HepG2 (cell line): ENCODE results near the gene ASXL1. TPM values are rescaled to one million over a fixed set of nuclear protein-coding genes. Genes with fewer than 3 reads are reported as not detected.

Source experiments
- FOSL1 ChIP-seq: sonication (generic); formaldehyde crosslinking; IDR thresholded peaks from 2 replicates; pipeline ENCODE4 v1.9.0; 2021; ENCODE audit warnings: missing genetic modification reagents, borderline replicate concordance
- HNRNPK ChIP-seq: fragments of 200-400 bp; formaldehyde crosslinking; IDR thresholded peaks from 2 replicates; pipeline ENCODE4 v1.6.1; 2018; ENCODE audit warnings: low read length, low read depth, moderate library complexity, mild to moderate bottlenecking; ENCODE audit not compliant: poor library complexity, severe bottlenecking
- HOXD1 ChIP-seq: sonication (generic); formaldehyde crosslinking; IDR thresholded peaks from 2 replicates; pipeline ENCODE4 v1.5.0; 2020; ENCODE audit warnings: missing genetic modification reagents
- NFKB2 ChIP-seq: sonication (generic); formaldehyde crosslinking; IDR thresholded peaks from 2 replicates; pipeline ENCODE4 v1.4.0; 2020; ENCODE audit warnings: missing genetic modification reagents, borderline replicate concordance
- PITX1 ChIP-seq: sonication (generic); formaldehyde crosslinking; IDR thresholded peaks from 2 replicates; pipeline ENCODE4 v1.5.1; 2020; ENCODE audit warnings: mild to moderate bottlenecking, missing genetic modification reagents
- SRY ChIP-seq: sonication (generic); formaldehyde crosslinking; IDR thresholded peaks from 2 replicates; pipeline ENCODE4 v1.8.0; 2022; ENCODE audit warnings: mild to moderate bottlenecking, missing genetic modification reagents
- ZNF556 ChIP-seq: sonication (generic); formaldehyde crosslinking; IDR thresholded peaks from 2 replicates; pipeline ENCODE4 v1.4.0; 2020; ENCODE audit warnings: mild to moderate bottlenecking, missing genetic modification reagents, borderline replicate concordance
- ZNF746 ChIP-seq: sonication (generic); formaldehyde crosslinking; IDR thresholded peaks from 2 replicates; pipeline ENCODE4 v1.8.0; 2022; ENCODE audit warnings: mild to moderate bottlenecking, missing genetic modification reagents
- ZNF850 ChIP-seq: sonication (generic); formaldehyde crosslinking; conservative IDR thresholded peaks from 2 replicates; pipeline ENCODE4 v1.9.0; 2021; ENCODE audit warnings: mild to moderate bottlenecking, missing genetic modification reagents
- polyA plus RNA-seq, 8 experiments: library from polyadenylated mRNA; depleted of rRNA in 3 of 8; stranded (reverse) in 7 of 8; unstranded in 1 of 8; fragments of >200 nt; fragmentation: Illumina TruSeq in 4 of 8; extraction: Trizol in 4 of 8; gene quantifications; 2 replicates each; pipeline versions ENCODE4 v1.2.1 to v1.2.3, GENCODE V29; 2011 to 2016; ENCODE audit warnings: low read depth in 4 of 8, missing spikeins in 1 of 8, mixed read lengths in 1 of 8; ENCODE audit not compliant: insufficient read depth in 1 of 8
- total RNA-seq, 5 experiments: library from RNA; depleted of rRNA; stranded (reverse); fragments of >200 nt; fragmentation: Illumina TruSeq; extraction: Trizol; gene quantifications; 2 replicates each; pipeline ENCODE4 v1.2.3, GENCODE V29; 2016; ENCODE audit warnings: low read depth in 1 of 5
- TF ChIP-seq, protein P1 (sequence below): sonication (generic); formaldehyde crosslinking; IDR thresholded peaks from 2 replicates; pipeline ENCODE4 v1.4.0; 2020; ENCODE audit warnings: missing genetic modification reagents, mild to moderate bottlenecking, borderline replicate concordance
- TF ChIP-seq, protein P2 (sequence below): sonication (generic); formaldehyde crosslinking; IDR thresholded peaks from 2 replicates; pipeline ENCODE4 v1.5.0; 2020; ENCODE audit warnings: mild to moderate bottlenecking, missing genetic modification reagents
- TF ChIP-seq, protein P3 (sequence below): sonication (generic); formaldehyde crosslinking; conservative IDR thresholded peaks from 2 replicates; pipeline ENCODE4 v1.8.1; 2023; ENCODE audit warnings: missing genetic modification reagents
- TF ChIP-seq, protein P4 (sequence below): sonication (generic); formaldehyde crosslinking; IDR thresholded peaks from 2 replicates; pipeline ENCODE4 v1.4.0; 2020; ENCODE audit warnings: low read depth, missing genetic modification reagents
- TF ChIP-seq, protein P5 (sequence below): IDR thresholded peaks from 2 replicates; pipeline ENCODE4 v1.6.1; 2016; ENCODE audit warnings: missing genetic modification reagents, missing compliant biosample characterization
- TF ChIP-seq, protein P6 (sequence below): sonication (generic); formaldehyde crosslinking; IDR thresholded peaks from 2 replicates; pipeline ENCODE4 v1.5.0; 2020; ENCODE audit warnings: missing genetic modification reagents

ASXL1 gene
- total and polyA plus RNA-seq, 2 of the 13 experiments (the other 11 are each of a cell fraction or from before 2014, with no cell fraction given) = 62.1 to 74.8 TPM

DNA sequence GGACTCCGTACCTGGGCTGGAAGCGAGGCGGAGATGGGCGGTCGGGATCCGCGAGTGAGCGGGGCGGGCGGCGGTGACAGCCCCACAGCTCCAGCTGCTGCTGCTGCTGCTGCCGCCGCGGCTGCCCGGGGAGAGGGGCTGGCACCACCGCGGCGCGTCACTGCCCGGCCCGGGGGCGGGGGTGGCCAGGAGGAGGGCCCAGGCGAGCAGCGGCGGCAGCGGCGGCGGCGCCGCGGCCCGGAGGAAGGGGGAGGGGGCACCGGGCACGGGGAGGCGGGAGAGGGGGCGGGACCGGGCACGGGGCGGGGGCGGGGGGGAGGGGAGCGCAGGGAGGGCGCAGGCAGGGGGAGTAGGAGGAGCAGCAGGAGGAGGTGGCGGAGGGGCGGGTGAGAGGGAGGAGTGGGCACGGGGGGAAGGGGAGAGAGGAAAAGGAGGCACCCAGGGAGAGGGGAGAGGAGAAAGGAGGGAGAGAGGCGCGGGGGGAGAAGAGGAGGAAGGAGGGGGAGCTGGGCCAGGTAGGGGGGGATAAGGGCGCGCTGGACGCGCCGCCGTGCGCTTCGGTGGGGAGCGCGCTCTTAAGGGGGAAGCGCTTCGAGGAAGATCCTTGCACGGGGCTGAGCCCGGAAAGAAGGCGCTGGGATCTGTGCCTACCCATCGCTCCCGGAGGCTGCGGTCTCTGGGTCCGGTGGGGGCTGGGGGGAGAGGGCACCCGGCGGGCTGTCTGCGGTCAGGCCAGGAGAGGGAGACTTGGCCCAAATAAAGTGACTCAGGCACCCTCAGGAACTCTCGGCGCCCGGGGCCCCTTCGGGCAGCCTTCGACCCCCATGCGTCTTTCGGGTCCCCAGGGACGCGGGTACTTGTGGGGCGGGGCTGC is 125.5 kb downstream of the ASXL1 start (continued):
- TF ChIP-seq, protein P1, sequence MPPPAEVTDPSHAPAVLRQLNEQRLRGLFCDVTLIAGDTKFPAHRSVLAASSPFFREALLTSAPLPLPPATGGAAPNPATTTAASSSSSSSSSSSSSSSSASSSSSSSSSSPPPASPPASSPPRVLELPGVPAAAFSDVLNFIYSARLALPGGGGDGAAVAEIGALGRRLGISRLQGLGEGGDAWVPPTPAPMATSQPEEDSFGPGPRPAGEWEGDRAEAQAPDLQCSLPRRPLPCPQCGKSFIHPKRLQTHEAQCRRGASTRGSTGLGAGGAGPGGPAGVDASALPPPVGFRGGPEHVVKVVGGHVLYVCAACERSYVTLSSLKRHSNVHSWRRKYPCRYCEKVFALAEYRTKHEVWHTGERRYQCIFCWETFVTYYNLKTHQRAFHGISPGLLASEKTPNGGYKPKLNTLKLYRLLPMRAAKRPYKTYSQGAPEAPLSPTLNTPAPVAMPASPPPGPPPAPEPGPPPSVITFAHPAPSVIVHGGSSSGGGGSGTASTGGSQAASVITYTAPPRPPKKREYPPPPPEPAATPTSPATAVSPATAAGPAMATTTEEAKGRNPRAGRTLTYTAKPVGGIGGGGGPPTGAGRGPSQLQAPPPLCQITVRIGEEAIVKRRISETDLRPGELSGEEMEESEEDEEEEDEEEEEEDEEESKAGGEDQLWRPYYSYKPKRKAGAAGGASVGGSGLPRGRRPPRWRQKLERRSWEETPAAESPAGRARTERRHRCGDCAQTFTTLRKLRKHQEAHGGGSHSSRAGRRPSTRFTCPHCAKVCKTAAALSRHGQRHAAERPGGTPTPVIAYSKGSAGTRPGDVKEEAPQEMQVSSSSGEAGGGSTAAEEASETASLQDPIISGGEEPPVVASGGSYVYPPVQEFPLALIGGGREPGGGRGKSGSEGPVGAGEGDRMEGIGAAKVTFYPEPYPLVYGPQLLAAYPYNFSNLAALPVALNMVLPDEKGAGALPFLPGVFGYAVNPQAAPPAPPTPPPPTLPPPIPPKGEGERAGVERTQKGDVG (CRISPR knock-in tag) = no peak
- TF ChIP-seq NFKB2 = peak; percentile 92; the same call in 1 of the 2 replicates
- TF ChIP-seq SRY = no peak; the same call in none of the 2 replicates
- TF ChIP-seq HOXD1 (CRISPR knock-in tag) = no peak
- TF ChIP-seq FOSL1 (CRISPR knock-in tag) = 0 out of 2 replicates have a peak, but pooled peaks have one; percentile 12
- TF ChIP-seq, protein P2, sequence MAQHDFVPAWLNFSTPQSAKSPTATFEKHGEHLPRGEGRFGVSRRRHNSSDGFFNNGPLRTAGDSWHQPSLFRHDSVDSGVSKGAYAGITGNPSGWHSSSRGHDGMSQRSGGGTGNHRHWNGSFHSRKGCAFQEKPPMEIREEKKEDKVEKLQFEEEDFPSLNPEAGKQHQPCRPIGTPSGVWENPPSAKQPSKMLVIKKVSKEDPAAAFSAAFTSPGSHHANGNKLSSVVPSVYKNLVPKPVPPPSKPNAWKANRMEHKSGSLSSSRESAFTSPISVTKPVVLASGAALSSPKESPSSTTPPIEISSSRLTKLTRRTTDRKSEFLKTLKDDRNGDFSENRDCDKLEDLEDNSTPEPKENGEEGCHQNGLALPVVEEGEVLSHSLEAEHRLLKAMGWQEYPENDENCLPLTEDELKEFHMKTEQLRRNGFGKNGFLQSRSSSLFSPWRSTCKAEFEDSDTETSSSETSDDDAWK (CRISPR knock-in tag) = no peak
- TF ChIP-seq, protein P3, sequence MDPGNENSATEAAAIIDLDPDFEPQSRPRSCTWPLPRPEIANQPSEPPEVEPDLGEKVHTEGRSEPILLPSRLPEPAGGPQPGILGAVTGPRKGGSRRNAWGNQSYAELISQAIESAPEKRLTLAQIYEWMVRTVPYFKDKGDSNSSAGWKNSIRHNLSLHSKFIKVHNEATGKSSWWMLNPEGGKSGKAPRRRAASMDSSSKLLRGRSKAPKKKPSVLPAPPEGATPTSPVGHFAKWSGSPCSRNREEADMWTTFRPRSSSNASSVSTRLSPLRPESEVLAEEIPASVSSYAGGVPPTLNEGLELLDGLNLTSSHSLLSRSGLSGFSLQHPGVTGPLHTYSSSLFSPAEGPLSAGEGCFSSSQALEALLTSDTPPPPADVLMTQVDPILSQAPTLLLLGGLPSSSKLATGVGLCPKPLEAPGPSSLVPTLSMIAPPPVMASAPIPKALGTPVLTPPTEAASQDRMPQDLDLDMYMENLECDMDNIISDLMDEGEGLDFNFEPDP = no peak
- no peak for TF ChIP-seq ZNF850 (CRISPR knock-in tag)
- TF ChIP-seq, protein P4, sequence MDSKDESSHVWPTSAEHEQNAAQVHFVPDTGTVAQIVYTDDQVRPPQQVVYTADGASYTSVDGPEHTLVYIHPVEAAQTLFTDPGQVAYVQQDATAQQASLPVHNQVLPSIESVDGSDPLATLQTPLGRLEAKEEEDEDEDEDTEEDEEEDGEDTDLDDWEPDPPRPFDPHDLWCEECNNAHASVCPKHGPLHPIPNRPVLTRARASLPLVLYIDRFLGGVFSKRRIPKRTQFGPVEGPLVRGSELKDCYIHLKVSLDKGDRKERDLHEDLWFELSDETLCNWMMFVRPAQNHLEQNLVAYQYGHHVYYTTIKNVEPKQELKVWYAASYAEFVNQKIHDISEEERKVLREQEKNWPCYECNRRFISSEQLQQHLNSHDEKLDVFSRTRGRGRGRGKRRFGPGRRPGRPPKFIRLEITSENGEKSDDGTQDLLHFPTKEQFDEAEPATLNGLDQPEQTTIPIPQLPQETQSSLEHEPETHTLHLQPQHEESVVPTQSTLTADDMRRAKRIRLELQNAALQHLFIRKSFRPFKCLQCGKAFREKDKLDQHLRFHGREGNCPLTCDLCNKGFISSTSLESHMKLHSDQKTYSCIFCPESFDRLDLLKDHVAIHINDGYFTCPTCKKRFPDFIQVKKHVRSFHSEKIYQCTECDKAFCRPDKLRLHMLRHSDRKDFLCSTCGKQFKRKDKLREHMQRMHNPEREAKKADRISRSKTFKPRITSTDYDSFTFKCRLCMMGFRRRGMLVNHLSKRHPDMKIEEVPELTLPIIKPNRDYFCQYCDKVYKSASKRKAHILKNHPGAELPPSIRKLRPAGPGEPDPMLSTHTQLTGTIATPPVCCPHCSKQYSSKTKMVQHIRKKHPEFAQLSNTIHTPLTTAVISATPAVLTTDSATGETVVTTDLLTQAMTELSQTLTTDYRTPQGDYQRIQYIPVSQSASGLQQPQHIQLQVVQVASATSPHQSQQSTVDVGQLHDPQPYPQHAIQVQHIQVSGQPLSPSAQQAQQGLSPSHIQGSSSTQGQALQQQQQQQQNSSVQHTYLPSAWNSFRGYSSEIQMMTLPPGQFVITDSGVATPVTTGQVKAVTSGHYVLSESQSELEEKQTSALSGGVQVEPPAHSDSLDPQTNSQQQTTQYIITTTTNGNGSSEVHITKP = peak; percentile 62; the same call in 1 of the 2 replicates
- peak; percentile 65 for TF ChIP-seq PITX1 (CRISPR knock-in tag)
- TF ChIP-seq, protein P5, sequence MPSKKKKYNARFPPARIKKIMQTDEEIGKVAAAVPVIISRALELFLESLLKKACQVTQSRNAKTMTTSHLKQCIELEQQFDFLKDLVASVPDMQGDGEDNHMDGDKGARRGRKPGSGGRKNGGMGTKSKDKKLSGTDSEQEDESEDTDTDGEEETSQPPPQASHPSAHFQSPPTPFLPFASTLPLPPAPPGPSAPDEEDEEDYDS (CRISPR knock-in tag) = no peak
- TF ChIP-seq, protein P6, sequence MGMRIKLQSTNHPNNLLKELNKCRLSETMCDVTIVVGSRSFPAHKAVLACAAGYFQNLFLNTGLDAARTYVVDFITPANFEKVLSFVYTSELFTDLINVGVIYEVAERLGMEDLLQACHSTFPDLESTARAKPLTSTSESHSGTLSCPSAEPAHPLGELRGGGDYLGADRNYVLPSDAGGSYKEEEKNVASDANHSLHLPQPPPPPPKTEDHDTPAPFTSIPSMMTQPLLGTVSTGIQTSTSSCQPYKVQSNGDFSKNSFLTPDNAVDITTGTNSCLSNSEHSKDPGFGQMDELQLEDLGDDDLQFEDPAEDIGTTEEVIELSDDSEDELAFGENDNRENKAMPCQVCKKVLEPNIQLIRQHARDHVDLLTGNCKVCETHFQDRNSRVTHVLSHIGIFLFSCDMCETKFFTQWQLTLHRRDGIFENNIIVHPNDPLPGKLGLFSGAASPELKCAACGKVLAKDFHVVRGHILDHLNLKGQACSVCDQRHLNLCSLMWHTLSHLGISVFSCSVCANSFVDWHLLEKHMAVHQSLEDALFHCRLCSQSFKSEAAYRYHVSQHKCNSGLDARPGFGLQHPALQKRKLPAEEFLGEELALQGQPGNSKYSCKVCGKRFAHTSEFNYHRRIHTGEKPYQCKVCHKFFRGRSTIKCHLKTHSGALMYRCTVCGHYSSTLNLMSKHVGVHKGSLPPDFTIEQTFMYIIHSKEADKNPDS = no peak
- no peak for TF ChIP-seq ZNF556 (CRISPR knock-in tag)
- TF ChIP-seq HNRNPK = peak; percentile 97
- peak; percentile 92 for TF ChIP-seq ZNF746 (CRISPR knock-in tag)
